Keratinocyte (primary cell): Measurements from ENCODE around the gene LANCL1. TPM values are rescaled to one million over a fixed set of nuclear protein-coding genes. Genes with fewer than 3 reads are reported as not detected.

Experiments used
- DNase-seq: peaks from one replicate; pipeline ENCODE4 v3.0.0-alpha.2; 2011; ENCODE audit warnings: low read depth, missing footprints, low spot score
- FAIRE-seq: peaks from 2 replicates; lab custom pipeline; 2011; peaks lifted over from hg19 to GRCh38; lab: Jason Lieb, UNC
- H2AFZ ChIP-seq: 2 replicates; pipeline ENCODE4 v1.6.0; 2012; ENCODE audit warnings: low read length, control low read depth, inconsistent platforms; ENCODE audit not compliant: control insufficient read depth
- H3K27ac ChIP-seq: 2 replicates; pipeline ENCODE4 v1.5.1; 2011; ENCODE audit warnings: low read length; ENCODE audit not compliant: control insufficient read depth, insufficient read depth
- H3K27me3 ChIP-seq: 3 replicates; pipeline ENCODE4 v1.6.0; 2011; ENCODE audit warnings: low read length; ENCODE audit not compliant: control insufficient read depth, insufficient read depth; ENCODE audit errors: extremely low read depth
- H3K36me3 ChIP-seq, 2 experiments: 2 replicates in 1 of 2; 3 replicates in 1 of 2; pipeline ENCODE4 v1.5.1; 2011; ENCODE audit warnings: low read length in 2 of 2, mild to moderate bottlenecking in 1 of 2; ENCODE audit not compliant: control insufficient read depth in 2 of 2, insufficient read depth in 2 of 2; ENCODE audit errors: extremely low read depth in 1 of 2
- H3K4me1 ChIP-seq: 3 replicates; pipeline ENCODE4 v1.5.1; 2011; ENCODE audit warnings: low read length; ENCODE audit not compliant: control insufficient read depth, insufficient read depth; ENCODE audit errors: extremely low read depth
- H3K4me2 ChIP-seq: 3 replicates; pipeline ENCODE4 v1.6.0; 2011; ENCODE audit warnings: low read depth, low read length; ENCODE audit not compliant: control insufficient read depth, insufficient read depth; ENCODE audit errors: extremely low read depth
- H3K4me3 ChIP-seq, 3 experiments: fragments of 200-600 bp in 1 of 3; sonication (generic) in 1 of 3; 2 replicates in 2 of 3; 3 replicates in 1 of 3; pipeline ENCODE4 v1.5.1; 2011 to 2016; ENCODE audit warnings: low read length in 3 of 3, mild to moderate bottlenecking in 3 of 3, control low read depth in 2 of 3, inconsistent platforms in 1 of 3, low read depth in 1 of 3, mixed read lengths in 1 of 3, mixed run types in 1 of 3, moderate library complexity in 1 of 3; ENCODE audit not compliant: control insufficient read depth in 2 of 3, insufficient read depth in 2 of 3; ENCODE audit errors: extremely low read depth in 1 of 3
- H3K79me2 ChIP-seq: 2 replicates; pipeline ENCODE4 v1.6.0; 2012; ENCODE audit warnings: low read length; ENCODE audit not compliant: control insufficient read depth, insufficient read depth
- H3K9ac ChIP-seq: 3 replicates; pipeline ENCODE4 v1.6.0; 2011; ENCODE audit warnings: low read length; ENCODE audit not compliant: control insufficient read depth, insufficient read depth; ENCODE audit errors: extremely low read depth
- H3K9me1 ChIP-seq: 3 replicates; pipeline ENCODE4 v1.6.0; 2011; ENCODE audit warnings: low read length; ENCODE audit not compliant: control insufficient read depth, insufficient read depth; ENCODE audit errors: extremely low read depth
- H3K9me3 ChIP-seq: 2 replicates; pipeline ENCODE4 v1.5.1; 2012; ENCODE audit warnings: low read depth, low read length; ENCODE audit not compliant: control insufficient read depth
- H4K20me1 ChIP-seq: 3 replicates; pipeline ENCODE4 v1.6.0; 2011; ENCODE audit warnings: low read length; ENCODE audit not compliant: control insufficient read depth, insufficient read depth; ENCODE audit errors: extremely low read depth
- EZH2 ChIP-seq: IDR thresholded peaks from one replicate; pipeline ENCODE4 v1.6.1; 2012; ENCODE audit warnings: inconsistent platforms, mild to moderate bottlenecking, low read length, moderate library complexity
- dilution Hi-C: fragments of 300-500 bp; cut with MboI; formaldehyde crosslinking; loops from one replicate; pipeline ENCODE4 v1.7.0; 2020; ENCODE audit warnings: low sequenced_read_pairs; ENCODE audit not compliant: extremely low pct_ligation_motif_present
- polyA plus RNA-seq, 5 experiments: library from polyadenylated mRNA; depleted of rRNA in 3 of 5; stranded (reverse) in 3 of 5; stranded (forward) in 1 of 5; unstranded in 1 of 5; fragments of >200 nt; gene quantifications; 1 replicate in 1 of 5; 2 replicates in 3 of 5; 3 replicates in 1 of 5; pipeline versions ENCODE4 v1.2.1 to v1.2.3, GENCODE V29; 2011 to 2012; ENCODE audit warnings: missing spikeins in 2 of 5, low read depth in 1 of 5, low replicate concordance in 1 of 5
- TF ChIP-seq, protein P1 (sequence below), 3 experiments: IDR thresholded peaks in 1 of 3; conservative IDR thresholded peaks in 1 of 3; optimal IDR thresholded peaks in 1 of 3; 2 replicates in 2 of 3; 3 replicates in 1 of 3; pipeline versions ENCODE3 to v1.5.1; 2011; ENCODE audit warnings: low read length in 3 of 3, mild to moderate bottlenecking in 3 of 3, moderate library complexity in 2 of 3, control low read depth in 1 of 3, inconsistent platforms in 1 of 3; ENCODE audit not compliant: insufficient read depth in 2 of 3; ENCODE audit errors: extremely low read depth in 1 of 3

Gene LANCL1
- polyA plus RNA-seq, 1 donor (not counting 4 experiments of a cell fraction or from before 2014, with no cell fraction given), result 86.4 TPM

DNA sequence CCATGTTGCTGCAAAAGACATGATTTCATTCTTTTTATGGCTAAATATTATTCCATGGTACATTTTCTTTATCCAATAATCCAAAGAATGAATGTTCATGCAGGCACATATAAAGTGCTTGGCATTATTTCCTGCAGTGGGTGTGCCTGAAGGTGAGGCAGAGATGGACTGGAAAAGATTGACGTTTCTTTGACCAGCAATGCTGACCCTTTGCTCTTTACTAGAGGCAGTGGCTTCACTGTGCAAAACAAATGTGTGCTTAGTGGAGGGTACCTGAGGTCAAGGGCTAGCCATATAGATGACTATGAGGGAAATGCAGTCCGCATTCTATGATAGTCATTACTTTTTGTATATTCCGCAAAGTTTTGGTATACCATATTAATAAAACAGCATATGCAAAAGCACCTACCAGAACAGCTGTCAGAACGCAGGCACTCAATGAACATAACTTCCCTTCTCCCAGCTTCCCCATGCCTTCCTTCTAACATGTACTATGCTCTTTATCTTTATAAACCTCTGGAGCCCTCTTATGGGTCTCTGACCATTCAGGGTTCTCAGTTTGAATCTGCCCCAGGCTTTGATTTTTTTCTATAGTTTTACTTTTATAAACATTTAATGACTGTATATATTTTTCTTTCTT is 47.2 kb upstream of the LANCL1 start:
- H3K36me3 ChIP-seq, result no peaks in the 10 kb centered on the region
- dilution Hi-C loops, result no loop called here
- H3K9me3 ChIP-seq, result no peaks in the 10 kb centered on the region
- no peak for TF ChIP-seq EZH2
- TF ChIP-seq, protein P1, sequence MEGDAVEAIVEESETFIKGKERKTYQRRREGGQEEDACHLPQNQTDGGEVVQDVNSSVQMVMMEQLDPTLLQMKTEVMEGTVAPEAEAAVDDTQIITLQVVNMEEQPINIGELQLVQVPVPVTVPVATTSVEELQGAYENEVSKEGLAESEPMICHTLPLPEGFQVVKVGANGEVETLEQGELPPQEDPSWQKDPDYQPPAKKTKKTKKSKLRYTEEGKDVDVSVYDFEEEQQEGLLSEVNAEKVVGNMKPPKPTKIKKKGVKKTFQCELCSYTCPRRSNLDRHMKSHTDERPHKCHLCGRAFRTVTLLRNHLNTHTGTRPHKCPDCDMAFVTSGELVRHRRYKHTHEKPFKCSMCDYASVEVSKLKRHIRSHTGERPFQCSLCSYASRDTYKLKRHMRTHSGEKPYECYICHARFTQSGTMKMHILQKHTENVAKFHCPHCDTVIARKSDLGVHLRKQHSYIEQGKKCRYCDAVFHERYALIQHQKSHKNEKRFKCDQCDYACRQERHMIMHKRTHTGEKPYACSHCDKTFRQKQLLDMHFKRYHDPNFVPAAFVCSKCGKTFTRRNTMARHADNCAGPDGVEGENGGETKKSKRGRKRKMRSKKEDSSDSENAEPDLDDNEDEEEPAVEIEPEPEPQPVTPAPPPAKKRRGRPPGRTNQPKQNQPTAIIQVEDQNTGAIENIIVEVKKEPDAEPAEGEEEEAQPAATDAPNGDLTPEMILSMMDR (optimal IDR thresholded peaks at IDR 0.05 in 1 of 3, IDR thresholded peaks at IDR 0.05 in 1 of 3, conservative IDR thresholded peaks at IDR 0.05 in 1 of 3; ENCODE audit: extremely low read depth in 1 of 3, insufficient read depth in 2 of 3, low read length in 3 of 3), result no peak
- no peaks in the 10 kb centered on the region for H3K79me2 ChIP-seq
- H3K27ac ChIP-seq, result no peak overlapping the region
- no peak overlapping the region for H3K9ac ChIP-seq
- no peak overlapping the region for H3K4me3 ChIP-seq
- H3K4me2 ChIP-seq, result no peak overlapping the region
- H3K9me1 ChIP-seq, result no peaks in the 10 kb centered on the region
- no peak for DNase-seq
- H3K27me3 ChIP-seq, result no peaks in the 10 kb centered on the region
- H2AFZ ChIP-seq, result no peak overlapping the region
- no peaks in the 10 kb centered on the region for H4K20me1 ChIP-seq
- H3K4me1 ChIP-seq, result no peaks in the 10 kb centered on the region
- FAIRE-seq, result no peak

DNA sequence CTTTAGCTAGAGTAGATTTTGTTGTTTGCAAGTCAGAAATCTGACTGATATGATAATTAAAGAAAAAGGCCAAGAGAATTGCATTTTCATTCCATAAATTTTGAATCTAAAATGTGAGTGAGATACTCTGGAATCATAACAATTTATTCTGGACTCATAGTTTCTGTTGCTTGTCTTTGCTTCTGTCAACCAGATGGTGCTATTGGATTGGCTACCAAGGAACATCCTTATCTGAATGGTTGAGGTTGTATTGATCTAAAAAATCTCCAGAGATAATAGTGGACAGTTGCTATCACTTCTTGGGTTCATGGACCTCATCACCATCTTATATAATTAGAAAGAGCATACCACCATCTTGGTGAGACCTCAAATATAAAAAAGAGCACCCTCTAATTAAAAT is 45.8 kb upstream of the LANCL1 start:
- FAIRE-seq (no peak), DNase-seq (no peak)
- Histone ChIP-seq H3K27me3 (no peaks in the 10 kb centered on the region), H3K27ac (no peak overlapping the region), H3K79me2 (no peaks in the 10 kb centered on the region), H3K4me2 (no peak overlapping the region), H2AFZ (no peak overlapping the region), H4K20me1 (no peaks in the 10 kb centered on the region), H3K9me3 (no peaks in the 10 kb centered on the region), H3K9ac (no peak overlapping the region), H3K36me3 (no peaks in the 10 kb centered on the region), H3K4me3 (no peak overlapping the region), H3K4me1 (no peaks in the 10 kb centered on the region), H3K9me1 (no peaks in the 10 kb centered on the region)
- dilution Hi-C loops, result no loop called here
- TF ChIP-seq, protein P1 (optimal IDR thresholded peaks at IDR 0.05 in 1 of 3, IDR thresholded peaks at IDR 0.05 in 1 of 3, conservative IDR thresholded peaks at IDR 0.05 in 1 of 3; ENCODE audit: extremely low read depth in 1 of 3, insufficient read depth in 2 of 3, low read length in 3 of 3), result no peak
- no peak for TF ChIP-seq EZH2
